Ishikawa (cell line): Measurements from ENCODE around the gene EPAS1.

ENCODE experiments used
- CEBPB ChIP-seq: IDR thresholded peaks from 2 replicates; pipeline ENCODE4 v1.6.1; 2012
- CREB1 ChIP-seq: IDR thresholded peaks from 2 replicates; pipeline ENCODE4 v1.6.1; 2012; ENCODE audit warnings: low read depth
- EGR1 ChIP-seq: IDR thresholded peaks from 2 replicates; pipeline ENCODE4 v1.6.1; 2012
- EP300 ChIP-seq: IDR thresholded peaks from 2 replicates; pipeline ENCODE4 v1.6.1; 2012; ENCODE audit warnings: borderline replicate concordance
- FOXM1 ChIP-seq: IDR thresholded peaks from 2 replicates; pipeline ENCODE4 v1.6.1; 2012; ENCODE audit warnings: low read depth, borderline replicate concordance
- MAX ChIP-seq: IDR thresholded peaks from 2 replicates; pipeline ENCODE4 v1.6.1; 2012
- NFIC ChIP-seq: IDR thresholded peaks from 2 replicates; pipeline ENCODE4 v1.6.1; 2012
- RAD21 ChIP-seq: IDR thresholded peaks from 2 replicates; pipeline ENCODE4 v1.6.1; 2012; ENCODE audit warnings: low read depth
- TCF12 ChIP-seq: IDR thresholded peaks from 2 replicates; pipeline ENCODE4 v1.6.1; 2012; ENCODE audit warnings: low read depth
- TEAD4 ChIP-seq: IDR thresholded peaks from 2 replicates; pipeline ENCODE4 v1.6.1; 2012
- USF1 ChIP-seq: IDR thresholded peaks from 2 replicates; pipeline ENCODE4 v1.6.1; 2012
- YY1 ChIP-seq: IDR thresholded peaks from 2 replicates; pipeline ENCODE4 v1.6.1; 2012; ENCODE audit warnings: low read depth
- ZBTB7A ChIP-seq: IDR thresholded peaks from 2 replicates; pipeline ENCODE4 v1.6.1; 2012; ENCODE audit warnings: low read depth
- TF ChIP-seq, protein P1 (sequence below): IDR thresholded peaks from 2 replicates; pipeline ENCODE4 v1.6.1; 2012; ENCODE audit warnings: low read depth, mild to moderate bottlenecking

DNA sequence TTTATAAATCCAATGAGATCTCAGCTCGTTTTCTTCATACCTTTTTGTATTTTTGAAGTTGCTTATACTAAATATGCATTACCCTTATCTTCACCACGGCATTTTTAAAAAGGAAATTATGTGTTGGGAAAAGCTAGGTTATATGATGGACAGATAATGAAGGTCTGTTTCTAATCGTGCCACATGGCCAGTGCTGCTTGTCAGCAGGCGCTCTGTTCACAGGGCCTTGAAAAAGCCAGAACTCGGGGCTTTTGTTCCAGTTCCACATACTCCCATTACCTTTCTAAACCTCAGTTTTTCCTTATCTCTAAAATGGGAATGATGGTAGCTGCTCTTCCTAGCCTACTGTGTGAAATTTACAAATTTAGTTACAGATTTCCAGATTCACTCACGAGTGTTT is 42.0 kb downstream of the EPAS1 start:
- no peak for TF ChIP-seq YY1
- TF ChIP-seq, protein P1, sequence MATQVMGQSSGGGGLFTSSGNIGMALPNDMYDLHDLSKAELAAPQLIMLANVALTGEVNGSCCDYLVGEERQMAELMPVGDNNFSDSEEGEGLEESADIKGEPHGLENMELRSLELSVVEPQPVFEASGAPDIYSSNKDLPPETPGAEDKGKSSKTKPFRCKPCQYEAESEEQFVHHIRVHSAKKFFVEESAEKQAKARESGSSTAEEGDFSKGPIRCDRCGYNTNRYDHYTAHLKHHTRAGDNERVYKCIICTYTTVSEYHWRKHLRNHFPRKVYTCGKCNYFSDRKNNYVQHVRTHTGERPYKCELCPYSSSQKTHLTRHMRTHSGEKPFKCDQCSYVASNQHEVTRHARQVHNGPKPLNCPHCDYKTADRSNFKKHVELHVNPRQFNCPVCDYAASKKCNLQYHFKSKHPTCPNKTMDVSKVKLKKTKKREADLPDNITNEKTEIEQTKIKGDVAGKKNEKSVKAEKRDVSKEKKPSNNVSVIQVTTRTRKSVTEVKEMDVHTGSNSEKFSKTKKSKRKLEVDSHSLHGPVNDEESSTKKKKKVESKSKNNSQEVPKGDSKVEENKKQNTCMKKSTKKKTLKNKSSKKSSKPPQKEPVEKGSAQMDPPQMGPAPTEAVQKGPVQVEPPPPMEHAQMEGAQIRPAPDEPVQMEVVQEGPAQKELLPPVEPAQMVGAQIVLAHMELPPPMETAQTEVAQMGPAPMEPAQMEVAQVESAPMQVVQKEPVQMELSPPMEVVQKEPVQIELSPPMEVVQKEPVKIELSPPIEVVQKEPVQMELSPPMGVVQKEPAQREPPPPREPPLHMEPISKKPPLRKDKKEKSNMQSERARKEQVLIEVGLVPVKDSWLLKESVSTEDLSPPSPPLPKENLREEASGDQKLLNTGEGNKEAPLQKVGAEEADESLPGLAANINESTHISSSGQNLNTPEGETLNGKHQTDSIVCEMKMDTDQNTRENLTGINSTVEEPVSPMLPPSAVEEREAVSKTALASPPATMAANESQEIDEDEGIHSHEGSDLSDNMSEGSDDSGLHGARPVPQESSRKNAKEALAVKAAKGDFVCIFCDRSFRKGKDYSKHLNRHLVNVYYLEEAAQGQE = no peak
- no peak for TF ChIP-seq TEAD4
- no peak for TF ChIP-seq RAD21
- TF ChIP-seq CEBPB = no peak
- TF ChIP-seq ZBTB7A = no peak
- no peak for TF ChIP-seq TCF12
- TF ChIP-seq NFIC = no peak
- no peak for TF ChIP-seq EP300
- TF ChIP-seq CREB1 = no peak
- TF ChIP-seq USF1 = no peak
- no peak for TF ChIP-seq FOXM1
- no peak for TF ChIP-seq MAX
- no peak for TF ChIP-seq EGR1
